COR-L47 (cell line): ENCODE results near the gene NRDC.

Source experiments
- DNase-seq: peaks from one replicate; lab custom pipeline; 2025; lab: John Stamatoyannopoulos, UW

NRDC gene

GRCh38 chr1:51761351-51761750, 117.2 kb downstream of the NRDC start:
- DNase-seq, result no peak

GRCh38 chr1:51760872-51761271, 117.7 kb downstream of the NRDC start:
- DNase-seq, result no peak

GRCh38 chr1:51758310-51758709, 120.2 kb downstream of the NRDC start:
- DNase-seq, result no peak

GRCh38 chr1:51756290-51756689, 122.2 kb downstream of the NRDC start:
- DNase-seq, result no peak

- no peak for DNase-seq
Observed at GRCh38 chr1:51755437-51755836, 123.1 kb downstream of the NRDC start.

GRCh38 chr1:51754666-51755065, 123.9 kb downstream of the NRDC start:
- no peak for DNase-seq

GRCh38 chr1:51753969-51754368, 124.6 kb downstream of the NRDC start:
- no peak for DNase-seq

GRCh38 chr1:51752073-51752948, 126.2 kb downstream of the NRDC start:
- DNase-seq, result no peak

- DNase-seq, result no peak
Observed at GRCh38 chr1:51750729-51751128, 127.8 kb downstream of the NRDC start.

- no peak for DNase-seq
Observed at GRCh38 chr1:51750218-51750617, 128.3 kb downstream of the NRDC start.

- no peak for DNase-seq
Observed at GRCh38 chr1:51749151-51749550, 129.4 kb downstream of the NRDC start.

GRCh38 chr1:51745304-51745570, 133.3 kb downstream of the NRDC start:
- no peak for DNase-seq

- DNase-seq, result no peak
Observed at GRCh38 chr1:51744506-51745303, 133.8 kb downstream of the NRDC start.

GRCh38 chr1:51741121-51741681, 137.3 kb downstream of the NRDC start:
- no peak for DNase-seq

- no peak for DNase-seq
Observed at GRCh38 chr1:51740652-51741051, 137.9 kb downstream of the NRDC start.
